GM21360 (cell line): ENCODE data around the gene NTHL1.

ENCODE experiments used
- ATAC-seq: cut with Tn5 transposase; IDR thresholded peaks from one replicate; pipeline ENCODE4 v1.9.1; 2021; ENCODE audit warnings: mild to moderate bottlenecking, moderate library complexity; ENCODE audit not compliant: unreplicated experiment

The NTHL1 gene

GRCh38 chr16:2066139-2066538 lies 18.5 kb upstream of the NTHL1 start:
- ATAC-seq: no peak

GRCh38 chr16:2064368-2064945 lies 16.8 kb upstream of the NTHL1 start:
- ATAC-seq: no peak

- no peak for ATAC-seq
These were observed 16.2 kb upstream of the NTHL1 start for GRCh38 chr16:2063861-2064260.

GRCh38 chr16:2062801-2063200 lies 15.2 kb upstream of the NTHL1 start:
- ATAC-seq: no peak

GRCh38 chr16:2061526-2061925 lies 13.9 kb upstream of the NTHL1 start:
- no peak for ATAC-seq

- ATAC-seq: no peak
These were observed 13.4 kb upstream of the NTHL1 start for GRCh38 chr16:2061023-2061422.

GRCh38 chr16:2060346-2060745 lies 12.7 kb upstream of the NTHL1 start:
- ATAC-seq: no peak

GRCh38 chr16:2058872-2059271 lies 11.2 kb upstream of the NTHL1 start:
- ATAC-seq: no peak

GRCh38 chr16:2058420-2058819 lies 10.8 kb upstream of the NTHL1 start:
- no peak for ATAC-seq

- ATAC-seq: no peak
These were observed 9.8 kb upstream of the NTHL1 start for GRCh38 chr16:2057438-2057837.

- ATAC-seq: no peak
These were observed 9.2 kb upstream of the NTHL1 start for GRCh38 chr16:2056681-2057407.

- ATAC-seq: no peak
These were observed 8.4 kb upstream of the NTHL1 start for GRCh38 chr16:2056077-2056476.

GRCh38 chr16:2054543-2055245 lies 7.1 kb upstream of the NTHL1 start:
- ATAC-seq: no peak

- ATAC-seq: no peak
These were observed 6.3 kb upstream of the NTHL1 start for GRCh38 chr16:2053897-2054296.

- no peak for ATAC-seq
These were observed 5.6 kb upstream of the NTHL1 start for GRCh38 chr16:2053211-2053610.

- no peak for ATAC-seq
These were observed 496 bp upstream of the NTHL1 start for GRCh38 chr16:2048116-2048543.

- ATAC-seq: no peak
These were observed 723 bp downstream of the NTHL1 start for GRCh38 chr16:2046893-2047329.

- no peak for ATAC-seq
These were observed 1.4 kb downstream of the NTHL1 start for GRCh38 chr16:2045965-2046892.

GRCh38 chr16:2044541-2044940 lies 3.1 kb downstream of the NTHL1 start:
- no peak for ATAC-seq

GRCh38 chr16:2043667-2044451 lies 3.8 kb downstream of the NTHL1 start:
- ATAC-seq: no peak
